Fibroblast of lung (primary cell): ENCODE data around the gene PRPF6.

Experiments
- CTCF ChIP-seq, 2 donors: IDR thresholded peaks in 1 of 2; conservative IDR thresholded peaks in 1 of 2; 1 replicate in 1 of 2; 2 replicates in 1 of 2; pipeline ENCODE4 v1.5.1; 2011 to 2012; ENCODE audit warnings: low read length in 2 of 2, control low read depth in 1 of 2, inconsistent platforms in 1 of 2, low read depth in 1 of 2, mild to moderate bottlenecking in 1 of 2
- EZH2 ChIP-seq: IDR thresholded peaks from 2 replicates; pipeline ENCODE4 v1.5.1; 2012; ENCODE audit warnings: low read length, control low read depth, mild to moderate bottlenecking; ENCODE audit errors: missing control alignments

- TF ChIP-seq CTCF (conservative IDR thresholded peaks at IDR 0.05 in 1 of 2, IDR thresholded peaks at IDR 0.05 in 1 of 2; ENCODE audit: low read depth in 1 of 2, low read length in 2 of 2) = no peak
- TF ChIP-seq EZH2 = no peak
Observed at GRCh38 chr20:64047046-64047389, 66.1 kb downstream of the PRPF6 start.
